Mucosa of descending colon (tissue), 3 donors: Measurements from ENCODE around the gene ATP2A2. TPM values are rescaled to one million over a fixed set of nuclear protein-coding genes. Genes with fewer than 3 reads are reported as not detected.

ENCODE experiments used
- ATAC-seq: fragments of 200-7000 bp; cut with Tn5 transposase; one replicate; pipeline ENCODE4 v1.9.1; 2020; ENCODE audit warnings: mild to moderate bottlenecking, moderate library complexity
- DNase-seq, 3 donors: peaks; one replicate each; pipeline ENCODE4 v3.0.0-alpha.2; 2020
- H3K36me3 ChIP-seq: fragments of 200-600 bp; one replicate; pipeline ENCODE4 v1.8.0; 2021; ENCODE audit warnings: low read depth, mild to moderate bottlenecking
- H3K4me1 ChIP-seq: fragments of 200-600 bp; one replicate; pipeline ENCODE4 v1.8.0; 2021; ENCODE audit warnings: low read depth, mild to moderate bottlenecking
- H3K4me3 ChIP-seq: fragments of 200-600 bp; one replicate; pipeline ENCODE4 v1.8.0; 2021; ENCODE audit warnings: mild to moderate bottlenecking
- H3K9me3 ChIP-seq: fragments of 200-600 bp; one replicate; pipeline ENCODE4 v1.8.0; 2021; ENCODE audit warnings: mild to moderate bottlenecking
- intact Hi-C, 2 donors: fragments of 100-400 bp; cut with DNase I in 1 of 2; cut with micrococcal nuclease in 1 of 2; formaldehyde crosslinking; loops; one replicate each; pipeline versions ENCODE4 v1.11.0 to v1.11.1; 2022; cut with DNase I, micrococcal nuclease
- total RNA-seq, 3 donors: library from RNA; stranded (reverse); fragmentation: NEBNext Ultra II Directional in 2 of 3; extraction: Animal tissue kit (Norgen Biotek cat#: 25700) in 2 of 3; gene quantifications; one replicate each; pipeline versions ENCODE4 v1.2.1 to v1.2.4, GENCODE V29; 2021 to 2023
- TF ChIP-seq, protein P1 (sequence below): fragments of 200-600 bp; IDR thresholded peaks from one replicate; pipeline ENCODE4 v1.8.0; 2022; ENCODE audit warnings: antibody characterized with exemption, mild to moderate bottlenecking
- donor health status: DM: no; HTN: no; CAD: no; lungs with moderate emphysema.
- donor health status: DM: no; HTN: no; CAD: no.
- donor health status: DM: no; HTN: yes; CAD: no.

ATP2A2 gene
- total RNA-seq, 3 donors from 2014 or later = 242 to 287 (median 259) TPM

DNA sequence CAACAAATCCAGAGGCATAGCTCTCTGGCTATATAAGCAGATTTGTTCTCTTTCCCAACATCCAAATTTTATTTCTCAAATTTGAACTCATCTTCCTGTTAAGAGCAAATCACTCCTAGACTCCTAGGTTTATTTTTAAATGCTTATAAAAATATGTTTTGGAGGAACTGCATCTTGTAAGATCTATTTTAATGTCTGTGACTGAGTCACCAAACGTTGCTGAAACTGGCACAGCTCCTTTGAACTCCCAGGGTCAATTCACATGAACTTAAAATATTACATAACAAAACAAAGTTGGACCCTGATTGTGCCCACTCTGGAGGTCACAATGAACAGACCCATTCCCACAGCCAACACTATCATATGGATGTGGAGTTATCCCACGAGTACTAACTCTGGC lies 98.6 kb downstream of the ATP2A2 start:
- Histone ChIP-seq H3K9me3 (no peaks in the 10 kb centered on the region), H3K4me3 (no peak overlapping the region), H3K36me3 (peaks cover 11% of the 10 kb centered on the region), H3K4me1 (peaks cover 3% of the 10 kb centered on the region)
- ATAC-seq (no peak), DNase-seq (no peak)
- intact Hi-C loops = no loop called here
- TF ChIP-seq, protein P1, sequence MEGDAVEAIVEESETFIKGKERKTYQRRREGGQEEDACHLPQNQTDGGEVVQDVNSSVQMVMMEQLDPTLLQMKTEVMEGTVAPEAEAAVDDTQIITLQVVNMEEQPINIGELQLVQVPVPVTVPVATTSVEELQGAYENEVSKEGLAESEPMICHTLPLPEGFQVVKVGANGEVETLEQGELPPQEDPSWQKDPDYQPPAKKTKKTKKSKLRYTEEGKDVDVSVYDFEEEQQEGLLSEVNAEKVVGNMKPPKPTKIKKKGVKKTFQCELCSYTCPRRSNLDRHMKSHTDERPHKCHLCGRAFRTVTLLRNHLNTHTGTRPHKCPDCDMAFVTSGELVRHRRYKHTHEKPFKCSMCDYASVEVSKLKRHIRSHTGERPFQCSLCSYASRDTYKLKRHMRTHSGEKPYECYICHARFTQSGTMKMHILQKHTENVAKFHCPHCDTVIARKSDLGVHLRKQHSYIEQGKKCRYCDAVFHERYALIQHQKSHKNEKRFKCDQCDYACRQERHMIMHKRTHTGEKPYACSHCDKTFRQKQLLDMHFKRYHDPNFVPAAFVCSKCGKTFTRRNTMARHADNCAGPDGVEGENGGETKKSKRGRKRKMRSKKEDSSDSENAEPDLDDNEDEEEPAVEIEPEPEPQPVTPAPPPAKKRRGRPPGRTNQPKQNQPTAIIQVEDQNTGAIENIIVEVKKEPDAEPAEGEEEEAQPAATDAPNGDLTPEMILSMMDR = no peak

DNA sequence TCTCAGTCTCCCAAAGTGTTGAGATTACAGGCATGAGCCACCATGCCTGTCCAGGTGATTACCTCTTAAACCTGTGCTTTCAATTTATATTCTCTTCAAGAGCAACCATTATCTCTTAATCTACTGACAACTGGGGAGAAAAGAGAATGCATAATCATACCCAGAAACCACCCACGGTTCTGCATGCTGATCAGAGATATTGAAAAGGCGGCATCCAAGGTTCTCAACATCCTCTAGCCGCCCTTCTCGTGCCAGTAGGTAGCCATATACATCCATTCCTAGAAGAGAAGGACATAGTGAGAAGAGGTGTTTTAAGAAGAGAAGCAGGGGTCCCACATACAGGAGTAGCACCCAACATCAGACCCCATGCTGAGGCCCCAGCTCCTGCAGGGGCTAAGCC lies 101.6 kb downstream of the ATP2A2 start:
- intact Hi-C loops = no loop called here
- TF ChIP-seq, protein P1 = no peak
- Histone ChIP-seq H3K36me3 (peaks cover 10% of the 10 kb centered on the region), H3K4me1 (peaks cover 3% of the 10 kb centered on the region), H3K9me3 (no peaks in the 10 kb centered on the region), H3K4me3 (no peak overlapping the region)
- ATAC-seq = no peak
- no peak for DNase-seq

Other genes with a start within 250 kb of the ATP2A2 start
- 10 to 100 TPM in 1 of 3 donors, 1 to 10 TPM in 2; 8.5 to 12.5 (median 8.8) TPM for gene C12orf76, start 232.7 kb upstream of the ATP2A2 start, total RNA-seq
- 10 to 100 TPM in 1 of 3 donors, 1 to 10 TPM in 2; 3.8 to 12.7 (median 6.3) TPM for gene IFT81, start 156.9 kb upstream of the ATP2A2 start, total RNA-seq
- 10 to 100 TPM; 31.9 to 50.3 (median 32.8) TPM for gene ANAPC7, start 122.5 kb downstream of the ATP2A2 start, total RNA-seq
- 100 to 1,000 TPM; 174 to 277 (median 265) TPM for gene ARPC3, start 169.1 kb downstream of the ATP2A2 start, total RNA-seq
- gene GPN3, start 187.0 kb downstream of the ATP2A2 start, total RNA-seq = 10 to 100 TPM in 2 of 3 donors, 1 to 10 TPM in 1; 9.0 to 15.8 (median 12.4) TPM
- gene FAM216A, start 187.6 kb downstream of the ATP2A2 start, total RNA-seq = 1 to 10 TPM in 2 of 3 donors, not detected in 1; 1.9 to 4.4 TPM
- 100 to 1,000 TPM in 2 of 3 donors, 10 to 100 TPM in 1; 99.5 to 127 (median 121) TPM for gene VPS29, start 220.9 kb downstream of the ATP2A2 start, total RNA-seq
- 1 to 10 TPM in 1 of 3 donors, under 1 TPM in 2; 0.26 to 1.6 (median 0.53) TPM for gene RAD9B, start 221.1 kb downstream of the ATP2A2 start, total RNA-seq